Loucy (cell line): ENCODE results near the gene MTMR3.

Source experiments
- EZH2phosphoT487 ChIP-seq: fragments of 200-600 bp; IDR thresholded peaks from 2 replicates; pipeline ENCODE4 v1.6.1; 2018; ENCODE audit warnings: antibody characterized with exemption, mild to moderate bottlenecking, moderate library complexity, borderline replicate concordance
- TF ChIP-seq, protein P1 (sequence below): fragments of 200-600 bp; sonication (generic); conservative IDR thresholded peaks from 2 replicates; pipeline ENCODE4 v1.5.1; 2014; ENCODE audit warnings: mild to moderate bottlenecking, antibody characterized with exemption, low read length

- TF ChIP-seq, protein P1, sequence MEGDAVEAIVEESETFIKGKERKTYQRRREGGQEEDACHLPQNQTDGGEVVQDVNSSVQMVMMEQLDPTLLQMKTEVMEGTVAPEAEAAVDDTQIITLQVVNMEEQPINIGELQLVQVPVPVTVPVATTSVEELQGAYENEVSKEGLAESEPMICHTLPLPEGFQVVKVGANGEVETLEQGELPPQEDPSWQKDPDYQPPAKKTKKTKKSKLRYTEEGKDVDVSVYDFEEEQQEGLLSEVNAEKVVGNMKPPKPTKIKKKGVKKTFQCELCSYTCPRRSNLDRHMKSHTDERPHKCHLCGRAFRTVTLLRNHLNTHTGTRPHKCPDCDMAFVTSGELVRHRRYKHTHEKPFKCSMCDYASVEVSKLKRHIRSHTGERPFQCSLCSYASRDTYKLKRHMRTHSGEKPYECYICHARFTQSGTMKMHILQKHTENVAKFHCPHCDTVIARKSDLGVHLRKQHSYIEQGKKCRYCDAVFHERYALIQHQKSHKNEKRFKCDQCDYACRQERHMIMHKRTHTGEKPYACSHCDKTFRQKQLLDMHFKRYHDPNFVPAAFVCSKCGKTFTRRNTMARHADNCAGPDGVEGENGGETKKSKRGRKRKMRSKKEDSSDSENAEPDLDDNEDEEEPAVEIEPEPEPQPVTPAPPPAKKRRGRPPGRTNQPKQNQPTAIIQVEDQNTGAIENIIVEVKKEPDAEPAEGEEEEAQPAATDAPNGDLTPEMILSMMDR = no peak
- TF ChIP-seq EZH2phosphoT487 = no peak
Observed at GRCh38 chr22:29840498-29840897, 42.5 kb upstream of the MTMR3 start.
